SK-N-SH treated with all-trans-retinoic acid at 6 μM for 48 hours (cell line): ENCODE measurements around the gene ST6GALNAC3.

Experiments used
- CREB5 ChIP-seq: fragments of 250-450 bp; sonication (Bioruptor Pico); IDR thresholded peaks from 2 replicates; pipeline ENCODE4 v1.5.1; 2020; ENCODE audit warnings: low read depth, mild to moderate bottlenecking, moderate library complexity
- CSDC2 ChIP-seq: fragments of 250-450 bp; sonication (Bioruptor Pico); IDR thresholded peaks from 2 replicates; pipeline ENCODE4 v1.5.0; 2020; ENCODE audit warnings: mild to moderate bottlenecking, moderate library complexity
- CSRNP3 ChIP-seq: fragments of 250-450 bp; sonication (Bioruptor Pico); IDR thresholded peaks from 2 replicates; pipeline ENCODE4 v1.5.1; 2021; ENCODE audit warnings: mild to moderate bottlenecking, moderate library complexity
- ESRRG ChIP-seq: fragments of 250-450 bp; sonication (Bioruptor Pico); IDR thresholded peaks from 2 replicates; pipeline ENCODE4 v1.6.1; 2021; ENCODE audit warnings: mild to moderate bottlenecking
- GLIS3 ChIP-seq: fragments of 250-450 bp; sonication (Bioruptor Pico); IDR thresholded peaks from 2 replicates; pipeline ENCODE4 v1.5.0; 2020; ENCODE audit warnings: mild to moderate bottlenecking, moderate library complexity
- ISL1 ChIP-seq: fragments of 250-450 bp; sonication (Bioruptor Pico); IDR thresholded peaks from 2 replicates; pipeline ENCODE4 v2.1.2; 2022; ENCODE audit warnings: mild to moderate bottlenecking, moderate library complexity
- PPARA ChIP-seq: fragments of 250-450 bp; sonication (Bioruptor Pico); IDR thresholded peaks from 2 replicates; pipeline ENCODE4 v1.5.0; 2020; ENCODE audit warnings: mild to moderate bottlenecking, borderline replicate concordance
- TCF4 ChIP-seq: fragments of 250-450 bp; sonication (Bioruptor Pico); IDR thresholded peaks from 2 replicates; pipeline ENCODE4 v1.8.0; 2021; ENCODE audit warnings: mild to moderate bottlenecking, moderate library complexity, borderline replicate concordance
- TOX ChIP-seq: fragments of 250-450 bp; sonication (Bioruptor Pico); IDR thresholded peaks from 2 replicates; pipeline ENCODE4 v1.8.0; 2021; ENCODE audit warnings: mild to moderate bottlenecking, moderate library complexity, borderline replicate concordance
- ZFP3 ChIP-seq: fragments of 250-450 bp; sonication (Bioruptor Pico); IDR thresholded peaks from 2 replicates; pipeline ENCODE4 v1.5.0; 2020; ENCODE audit warnings: mild to moderate bottlenecking, moderate library complexity
- ZFP30 ChIP-seq: fragments of 450-650 bp; formaldehyde crosslinking; IDR thresholded peaks from 2 replicates; pipeline ENCODE4 v1.5.0; 2022; ENCODE audit warnings: mild to moderate bottlenecking, moderate library complexity
- ZNF8 ChIP-seq: fragments of 450-650 bp; formaldehyde crosslinking; IDR thresholded peaks from 2 replicates; pipeline ENCODE4 v1.5.0; 2020; ENCODE audit warnings: mild to moderate bottlenecking, moderate library complexity
- TF ChIP-seq, protein P1 (sequence below): fragments of 250-450 bp; sonication (Bioruptor Pico); IDR thresholded peaks from 2 replicates; pipeline ENCODE4 v1.8.0; 2020; ENCODE audit warnings: mild to moderate bottlenecking, moderate library complexity, borderline replicate concordance
- TF ChIP-seq, protein P2 (sequence below): fragments of 250-450 bp; sonication (Bioruptor Pico); IDR thresholded peaks from 2 replicates; pipeline ENCODE4 v1.5.0; 2020; ENCODE audit warnings: mild to moderate bottlenecking, moderate library complexity

DNA sequence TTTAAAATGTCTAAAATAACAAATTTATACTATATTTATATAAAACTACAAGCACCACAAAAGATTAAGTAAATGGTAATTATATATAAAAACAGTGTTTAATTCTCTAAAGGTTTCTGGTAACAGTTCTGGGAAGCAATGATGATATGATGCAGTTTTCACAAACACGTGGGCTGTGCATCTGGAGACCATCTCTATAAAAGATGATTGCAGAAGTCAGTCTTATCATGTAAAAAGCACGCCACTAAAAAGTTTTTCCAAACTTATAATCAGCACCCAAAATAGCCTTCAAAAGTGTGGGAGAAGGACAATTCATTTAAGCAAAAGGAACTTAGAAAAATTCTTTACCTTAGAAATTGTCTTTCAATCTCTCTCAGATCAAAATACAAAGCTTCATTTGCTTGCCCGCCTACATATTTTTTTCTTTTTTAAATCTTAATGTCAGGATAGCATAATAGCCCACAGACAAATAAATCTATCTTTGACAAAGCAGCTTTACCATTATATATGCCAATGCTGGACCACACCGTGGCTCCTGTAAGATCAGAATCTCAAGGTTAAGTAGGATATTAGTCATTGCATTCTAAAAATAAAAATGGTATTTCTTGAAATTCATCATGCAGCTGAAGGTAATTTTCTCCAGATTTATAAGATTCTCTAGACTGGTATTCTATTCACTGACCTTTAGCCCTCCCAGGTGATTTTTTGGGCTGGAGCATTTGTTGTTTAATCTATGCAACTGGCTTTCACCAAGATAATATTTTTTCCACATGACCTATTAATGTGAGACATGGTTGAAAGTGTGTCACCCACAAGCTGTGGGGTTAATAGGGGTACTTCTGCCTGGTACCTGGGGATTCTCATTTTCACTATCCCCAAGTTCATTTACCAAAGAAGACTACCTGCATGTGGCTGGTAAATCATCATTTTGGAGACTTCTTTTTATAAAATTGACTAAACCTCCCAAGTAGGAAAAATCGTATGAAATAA is 603.2 kb downstream of the ST6GALNAC3 start:
- no peak for TF ChIP-seq TOX (CRISPR knock-in tag)
- TF ChIP-seq ZFP30: no peak
- TF ChIP-seq, protein P1, sequence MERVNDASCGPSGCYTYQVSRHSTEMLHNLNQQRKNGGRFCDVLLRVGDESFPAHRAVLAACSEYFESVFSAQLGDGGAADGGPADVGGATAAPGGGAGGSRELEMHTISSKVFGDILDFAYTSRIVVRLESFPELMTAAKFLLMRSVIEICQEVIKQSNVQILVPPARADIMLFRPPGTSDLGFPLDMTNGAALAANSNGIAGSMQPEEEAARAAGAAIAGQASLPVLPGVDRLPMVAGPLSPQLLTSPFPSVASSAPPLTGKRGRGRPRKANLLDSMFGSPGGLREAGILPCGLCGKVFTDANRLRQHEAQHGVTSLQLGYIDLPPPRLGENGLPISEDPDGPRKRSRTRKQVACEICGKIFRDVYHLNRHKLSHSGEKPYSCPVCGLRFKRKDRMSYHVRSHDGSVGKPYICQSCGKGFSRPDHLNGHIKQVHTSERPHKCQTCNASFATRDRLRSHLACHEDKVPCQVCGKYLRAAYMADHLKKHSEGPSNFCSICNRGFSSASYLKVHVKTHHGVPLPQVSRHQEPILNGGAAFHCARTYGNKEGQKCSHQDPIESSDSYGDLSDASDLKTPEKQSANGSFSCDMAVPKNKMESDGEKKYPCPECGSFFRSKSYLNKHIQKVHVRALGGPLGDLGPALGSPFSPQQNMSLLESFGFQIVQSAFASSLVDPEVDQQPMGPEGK (CRISPR knock-in tag): no peak
- TF ChIP-seq CSRNP3 (CRISPR knock-in tag): no peak
- TF ChIP-seq CREB5 (CRISPR knock-in tag): no peak
- TF ChIP-seq ZFP3 (CRISPR knock-in tag): no peak
- TF ChIP-seq ZNF8 (CRISPR knock-in tag): no peak
- no peak for TF ChIP-seq PPARA
- TF ChIP-seq, protein P2, sequence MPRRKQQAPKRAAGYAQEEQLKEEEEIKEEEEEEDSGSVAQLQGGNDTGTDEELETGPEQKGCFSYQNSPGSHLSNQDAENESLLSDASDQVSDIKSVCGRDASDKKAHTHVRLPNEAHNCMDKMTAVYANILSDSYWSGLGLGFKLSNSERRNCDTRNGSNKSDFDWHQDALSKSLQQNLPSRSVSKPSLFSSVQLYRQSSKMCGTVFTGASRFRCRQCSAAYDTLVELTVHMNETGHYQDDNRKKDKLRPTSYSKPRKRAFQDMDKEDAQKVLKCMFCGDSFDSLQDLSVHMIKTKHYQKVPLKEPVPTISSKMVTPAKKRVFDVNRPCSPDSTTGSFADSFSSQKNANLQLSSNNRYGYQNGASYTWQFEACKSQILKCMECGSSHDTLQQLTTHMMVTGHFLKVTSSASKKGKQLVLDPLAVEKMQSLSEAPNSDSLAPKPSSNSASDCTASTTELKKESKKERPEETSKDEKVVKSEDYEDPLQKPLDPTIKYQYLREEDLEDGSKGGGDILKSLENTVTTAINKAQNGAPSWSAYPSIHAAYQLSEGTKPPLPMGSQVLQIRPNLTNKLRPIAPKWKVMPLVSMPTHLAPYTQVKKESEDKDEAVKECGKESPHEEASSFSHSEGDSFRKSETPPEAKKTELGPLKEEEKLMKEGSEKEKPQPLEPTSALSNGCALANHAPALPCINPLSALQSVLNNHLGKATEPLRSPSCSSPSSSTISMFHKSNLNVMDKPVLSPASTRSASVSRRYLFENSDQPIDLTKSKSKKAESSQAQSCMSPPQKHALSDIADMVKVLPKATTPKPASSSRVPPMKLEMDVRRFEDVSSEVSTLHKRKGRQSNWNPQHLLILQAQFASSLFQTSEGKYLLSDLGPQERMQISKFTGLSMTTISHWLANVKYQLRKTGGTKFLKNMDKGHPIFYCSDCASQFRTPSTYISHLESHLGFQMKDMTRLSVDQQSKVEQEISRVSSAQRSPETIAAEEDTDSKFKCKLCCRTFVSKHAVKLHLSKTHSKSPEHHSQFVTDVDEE (CRISPR knock-in tag): no peak
- TF ChIP-seq ISL1 (CRISPR knock-in tag): peak; percentile 55
- TF ChIP-seq TCF4 (CRISPR knock-in tag): 0 out of 2 replicates have a peak, but pooled peaks have one; percentile 20
- no peak for TF ChIP-seq CSDC2 (CRISPR knock-in tag)
- TF ChIP-seq ESRRG (CRISPR knock-in tag): no peak
- TF ChIP-seq GLIS3 (CRISPR knock-in tag): no peak
